Caco-2 (cell line): ENCODE results near the gene RPL39L. TPM values are rescaled to one million over a fixed set of nuclear protein-coding genes. Genes with fewer than 3 reads are reported as not detected.

ENCODE experiments used
- BruUV-seq: library from RNA; stranded (reverse); fragments of 400-500 nt; replicated peaks from 2 replicates; lab custom pipeline; 2021; lab: Mats Ljungman, UMichigan
- CTCF ChIA-PET: fragments of 300-600 bp; sonication (Branson Sonifier 250); formaldehyde crosslinking; loops from one replicate; lab custom pipeline; 2022; ENCODE audit warnings: antibody characterized with exemption; lab: Charles Lee
- POLR2A ChIA-PET: fragments of 300-600 bp; sonication (Branson Sonifier 250); formaldehyde crosslinking; loops from one replicate; lab custom pipeline; 2022; ENCODE audit warnings: antibody characterized with exemption; lab: Charles Lee
- DNase-seq, 2 experiments: peaks; one replicate each; pipeline versions ENCODE4 v3.0.0 to v3.0.0-alpha.2; 2020 to 2022
- H3K27me3 ChIP-seq: replicated peaks from 2 replicates; pipeline ENCODE4 v1.6.0; 2011; ENCODE audit warnings: low read length; ENCODE audit not compliant: control insufficient read depth, insufficient read depth
- H3K36me3 ChIP-seq: 2 replicates; pipeline ENCODE4 v1.5.1; 2011; ENCODE audit warnings: low read length; ENCODE audit not compliant: control insufficient read depth, insufficient read depth
- H3K4me1 ChIP-seq: fragments of 250-450 bp; sonication (Bioruptor Pico); 2 replicates; pipeline ENCODE4 v1.5.1; 2020; ENCODE audit warnings: mild to moderate bottlenecking
- H3K4me3 ChIP-seq: 2 replicates; pipeline ENCODE4 v1.5.1; 2011; ENCODE audit warnings: low read depth, mild to moderate bottlenecking, control low read depth, low read length
- H3K9me3 ChIP-seq: fragments of 250-450 bp; sonication (Bioruptor Pico); 2 replicates; pipeline ENCODE4 v1.5.1; 2020; ENCODE audit warnings: mild to moderate bottlenecking, moderate library complexity
- H3K27ac Mint-ChIP-seq: one replicate; pipeline ENCODE4 v1.8.0; 2022; ENCODE audit warnings: mixed read lengths; ENCODE audit not compliant: unreplicated experiment
- H3K27me3 Mint-ChIP-seq: one replicate; pipeline ENCODE4 v1.8.0; 2022; ENCODE audit warnings: mixed read lengths; ENCODE audit not compliant: insufficient read depth, unreplicated experiment
- H3K36me3 Mint-ChIP-seq: one replicate; pipeline ENCODE4 v1.8.0; 2022; ENCODE audit warnings: mild to moderate bottlenecking, mixed read lengths; ENCODE audit not compliant: insufficient read depth, unreplicated experiment
- H3K4me1 Mint-ChIP-seq: one replicate; pipeline ENCODE4 v1.8.0; 2022; ENCODE audit warnings: low read depth, mixed read lengths; ENCODE audit not compliant: unreplicated experiment
- H3K4me3 Mint-ChIP-seq: one replicate; pipeline ENCODE4 v1.8.0; 2022; ENCODE audit warnings: mild to moderate bottlenecking, moderate library complexity, mixed read lengths; ENCODE audit not compliant: unreplicated experiment
- H3K9me3 Mint-ChIP-seq: one replicate; pipeline ENCODE4 v1.8.0; 2022; ENCODE audit warnings: mixed read lengths; ENCODE audit not compliant: unreplicated experiment
- intact Hi-C: fragments of 100-400 bp; cut with micrococcal nuclease; formaldehyde crosslinking; loops from one replicate; pipeline ENCODE4 v1.10.0; 2022; ENCODE audit not compliant: unreplicated experiment
- total RNA-seq: library from RNA; stranded (reverse); gene quantifications from 2 replicates; pipeline ENCODE4 v1.2.3, GENCODE V29; 2022
- TF ChIP-seq, protein P1 (sequence below), 2 experiments: fragments of 200-600 bp in 1 of 2; IDR thresholded peaks; 1 replicate in 1 of 2; 2 replicates in 1 of 2; pipeline versions ENCODE4 v1.5.1 to v1.8.0; 2011 to 2022; ENCODE audit warnings: antibody characterized with exemption in 1 of 2, control low read depth in 1 of 2, inconsistent platforms in 1 of 2, low read depth in 1 of 2, low read length in 1 of 2, mild to moderate bottlenecking in 1 of 2, moderate library complexity in 1 of 2; ENCODE audit not compliant: insufficient read depth in 1 of 2, severe bottlenecking in 1 of 2, unreplicated experiment in 1 of 2

Gene RPL39L
- total RNA-seq, 1 experiment from 2014 or later, result 1.8 TPM

DNA sequence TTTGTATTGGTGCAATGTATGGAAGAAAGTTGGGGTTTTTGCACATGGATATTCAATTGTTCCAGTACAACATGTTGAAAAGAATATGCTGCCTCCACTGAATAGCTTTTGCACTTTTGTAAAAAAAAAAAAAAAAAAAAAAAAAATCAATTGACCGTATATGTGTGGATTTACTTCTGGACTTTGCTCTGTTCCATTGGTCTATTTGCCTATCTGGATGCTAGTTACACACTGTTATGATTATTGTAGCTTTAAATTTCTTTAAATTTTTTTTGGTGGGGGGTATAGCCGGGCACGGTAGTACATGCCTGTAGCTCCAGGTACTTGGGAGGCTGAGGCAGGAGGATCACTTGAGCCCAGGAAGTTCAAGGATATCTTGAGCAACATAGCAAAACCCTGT lies 52.5 kb downstream of the RPL39L start:
- peaks cover 21% of the 10 kb centered on the region for H3K9me3 Mint-ChIP-seq
- Histone ChIP-seq H3K36me3 (no peaks in the 10 kb centered on the region), H3K4me3 (no peak overlapping the region), H3K4me1 (no peaks in the 10 kb centered on the region), H3K9me3 (no peaks in the 10 kb centered on the region), H3K27me3 (no peaks in the 10 kb centered on the region)
- TF ChIP-seq, protein P1, sequence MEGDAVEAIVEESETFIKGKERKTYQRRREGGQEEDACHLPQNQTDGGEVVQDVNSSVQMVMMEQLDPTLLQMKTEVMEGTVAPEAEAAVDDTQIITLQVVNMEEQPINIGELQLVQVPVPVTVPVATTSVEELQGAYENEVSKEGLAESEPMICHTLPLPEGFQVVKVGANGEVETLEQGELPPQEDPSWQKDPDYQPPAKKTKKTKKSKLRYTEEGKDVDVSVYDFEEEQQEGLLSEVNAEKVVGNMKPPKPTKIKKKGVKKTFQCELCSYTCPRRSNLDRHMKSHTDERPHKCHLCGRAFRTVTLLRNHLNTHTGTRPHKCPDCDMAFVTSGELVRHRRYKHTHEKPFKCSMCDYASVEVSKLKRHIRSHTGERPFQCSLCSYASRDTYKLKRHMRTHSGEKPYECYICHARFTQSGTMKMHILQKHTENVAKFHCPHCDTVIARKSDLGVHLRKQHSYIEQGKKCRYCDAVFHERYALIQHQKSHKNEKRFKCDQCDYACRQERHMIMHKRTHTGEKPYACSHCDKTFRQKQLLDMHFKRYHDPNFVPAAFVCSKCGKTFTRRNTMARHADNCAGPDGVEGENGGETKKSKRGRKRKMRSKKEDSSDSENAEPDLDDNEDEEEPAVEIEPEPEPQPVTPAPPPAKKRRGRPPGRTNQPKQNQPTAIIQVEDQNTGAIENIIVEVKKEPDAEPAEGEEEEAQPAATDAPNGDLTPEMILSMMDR (IDR thresholded peaks at IDR 0.05; ENCODE audit: insufficient read depth in 1 of 2, low read depth in 1 of 2, low read length in 1 of 2, severe bottlenecking in 1 of 2, unreplicated experiment in 1 of 2), result no peak
- no TSS peak for BruUV-seq
- H3K36me3 Mint-ChIP-seq, result peaks cover 5% of the 10 kb centered on the region
- no peaks in the 10 kb centered on the region for H3K4me1 Mint-ChIP-seq
- no peaks in the 10 kb centered on the region for H3K27me3 Mint-ChIP-seq
- no peak for DNase-seq
- intact Hi-C loops, result no loop called here
- ChIA-PET CTCF (no interaction called here), POLR2A (no interaction called here)
- H3K27ac Mint-ChIP-seq, result no peak overlapping the region
- no peak overlapping the region for H3K4me3 Mint-ChIP-seq

DNA sequence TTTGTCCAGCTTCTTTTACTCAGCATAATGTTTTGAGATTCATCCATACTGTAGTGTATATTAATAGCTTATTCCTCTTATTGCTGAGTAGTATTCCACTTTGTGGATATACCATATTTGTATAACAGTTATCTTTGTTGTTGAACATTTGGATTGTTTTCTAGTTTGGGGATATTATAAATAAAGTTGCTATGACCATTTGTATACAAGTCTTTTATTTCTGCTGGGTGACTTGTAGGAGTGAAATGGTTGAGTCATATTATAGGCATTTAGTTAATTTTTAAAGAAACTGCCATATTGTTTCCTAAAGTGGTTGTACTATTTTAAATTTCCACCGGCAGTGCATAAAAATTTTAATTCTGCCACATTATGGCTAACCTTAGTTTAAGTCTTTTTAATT lies 53.4 kb downstream of the RPL39L start:
- ChIA-PET CTCF (no interaction called here), POLR2A (no interaction called here)

DNA sequence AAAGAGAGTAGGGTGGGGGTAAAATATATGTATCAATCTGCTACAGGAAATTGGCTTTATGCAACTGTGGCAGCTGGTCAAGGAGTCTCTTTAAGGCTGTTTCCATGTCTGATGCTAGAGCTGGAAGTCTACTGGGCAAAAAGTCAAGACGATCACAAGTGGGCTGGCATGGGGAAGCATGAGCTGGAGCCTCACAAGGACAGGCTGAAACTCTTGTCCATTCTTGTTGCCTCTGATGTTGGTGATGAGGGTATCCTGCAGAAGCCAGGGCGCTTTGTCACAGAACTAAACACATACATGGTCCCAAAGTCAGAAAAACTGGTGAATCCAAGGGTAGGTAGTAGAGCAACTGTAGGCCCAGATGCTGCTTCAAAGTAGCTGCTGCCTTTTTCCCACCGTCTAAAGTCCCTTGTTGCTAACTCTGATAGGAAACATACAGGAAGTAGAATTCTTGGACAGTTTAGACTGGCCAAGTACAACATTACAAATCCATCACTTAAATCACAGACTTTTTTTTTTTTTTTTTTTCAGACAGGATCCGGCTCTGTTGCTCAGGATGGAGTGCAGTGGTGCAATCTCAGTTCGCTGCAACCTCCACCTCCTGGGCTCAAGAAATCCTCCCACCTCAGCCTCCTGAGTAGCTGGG lies 54.2 kb downstream of the RPL39L start:
- Histone ChIP-seq H3K9me3 (no peaks in the 10 kb centered on the region), H3K4me3 (no peak overlapping the region), H3K27me3 (no peaks in the 10 kb centered on the region), H3K36me3 (no peaks in the 10 kb centered on the region), H3K4me1 (no peaks in the 10 kb centered on the region)
- no peak overlapping the region for H3K4me3 Mint-ChIP-seq
- intact Hi-C loops, result no loop called here
- ChIA-PET CTCF (no interaction called here), POLR2A (no interaction called here)
- no peak overlapping the region for H3K27ac Mint-ChIP-seq
- no TSS peak for BruUV-seq
- DNase-seq, result no peak
- H3K4me1 Mint-ChIP-seq, result no peaks in the 10 kb centered on the region
- H3K27me3 Mint-ChIP-seq, result no peaks in the 10 kb centered on the region
- H3K9me3 Mint-ChIP-seq, result peaks cover 21% of the 10 kb centered on the region
- H3K36me3 Mint-ChIP-seq, result peaks cover 5% of the 10 kb centered on the region
- TF ChIP-seq, protein P1 (IDR thresholded peaks at IDR 0.05; ENCODE audit: insufficient read depth in 1 of 2, low read depth in 1 of 2, low read length in 1 of 2, severe bottlenecking in 1 of 2, unreplicated experiment in 1 of 2), result no peak

More for the DNA sequence above, 53.4 kb downstream of the RPL39L start:
- no peak for DNase-seq
- H3K27me3 ChIP-seq, result no peaks in the 10 kb centered on the region
- H3K9me3 Mint-ChIP-seq, result peaks cover 21% of the 10 kb centered on the region
- no peak overlapping the region for H3K4me3 ChIP-seq
- TF ChIP-seq, protein P1 (IDR thresholded peaks at IDR 0.05; ENCODE audit: insufficient read depth in 1 of 2, low read depth in 1 of 2, low read length in 1 of 2, severe bottlenecking in 1 of 2, unreplicated experiment in 1 of 2), result no peak
- H3K4me3 Mint-ChIP-seq, result no peak overlapping the region
- no peaks in the 10 kb centered on the region for H3K9me3 ChIP-seq
- no peaks in the 10 kb centered on the region for H3K4me1 ChIP-seq
- intact Hi-C loops, result no loop called here
- no TSS peak for BruUV-seq
- H3K36me3 Mint-ChIP-seq, result peaks cover 5% of the 10 kb centered on the region
- H3K27ac Mint-ChIP-seq, result no peak overlapping the region
- no peaks in the 10 kb centered on the region for H3K4me1 Mint-ChIP-seq
- no peaks in the 10 kb centered on the region for H3K27me3 Mint-ChIP-seq
- H3K36me3 ChIP-seq, result no peaks in the 10 kb centered on the region
